ENCODE measurements around the gene IFNG. TPM values are rescaled to one million over a fixed set of nuclear protein-coding genes. Genes with fewer than 3 reads are reported as not detected.

The IFNG gene
- total RNA-seq, 4 donors from 2014 or later, result not detected

DNA sequence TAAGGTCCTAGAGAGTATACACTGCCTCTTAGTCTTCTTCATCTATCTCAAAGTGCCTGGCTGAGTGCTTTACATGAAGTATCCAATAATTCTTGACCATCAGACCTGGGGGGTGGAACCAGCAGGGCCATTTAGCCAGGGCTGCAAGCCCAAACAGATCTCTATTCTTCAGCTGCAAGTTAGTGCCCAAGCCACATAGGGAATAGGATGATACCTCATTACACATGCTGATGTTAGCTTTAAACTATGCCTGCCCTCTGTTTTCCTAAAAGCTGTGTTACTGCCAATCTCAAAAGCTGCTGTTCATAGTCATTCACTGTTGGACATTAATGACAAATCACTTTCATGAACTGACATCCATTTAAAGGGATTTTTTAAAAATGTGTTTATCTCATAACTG is 16.7 kb upstream of the IFNG start:
- TF ChIP-seq, protein P1, sequence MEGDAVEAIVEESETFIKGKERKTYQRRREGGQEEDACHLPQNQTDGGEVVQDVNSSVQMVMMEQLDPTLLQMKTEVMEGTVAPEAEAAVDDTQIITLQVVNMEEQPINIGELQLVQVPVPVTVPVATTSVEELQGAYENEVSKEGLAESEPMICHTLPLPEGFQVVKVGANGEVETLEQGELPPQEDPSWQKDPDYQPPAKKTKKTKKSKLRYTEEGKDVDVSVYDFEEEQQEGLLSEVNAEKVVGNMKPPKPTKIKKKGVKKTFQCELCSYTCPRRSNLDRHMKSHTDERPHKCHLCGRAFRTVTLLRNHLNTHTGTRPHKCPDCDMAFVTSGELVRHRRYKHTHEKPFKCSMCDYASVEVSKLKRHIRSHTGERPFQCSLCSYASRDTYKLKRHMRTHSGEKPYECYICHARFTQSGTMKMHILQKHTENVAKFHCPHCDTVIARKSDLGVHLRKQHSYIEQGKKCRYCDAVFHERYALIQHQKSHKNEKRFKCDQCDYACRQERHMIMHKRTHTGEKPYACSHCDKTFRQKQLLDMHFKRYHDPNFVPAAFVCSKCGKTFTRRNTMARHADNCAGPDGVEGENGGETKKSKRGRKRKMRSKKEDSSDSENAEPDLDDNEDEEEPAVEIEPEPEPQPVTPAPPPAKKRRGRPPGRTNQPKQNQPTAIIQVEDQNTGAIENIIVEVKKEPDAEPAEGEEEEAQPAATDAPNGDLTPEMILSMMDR (IDR thresholded peaks at IDR 0.05; ENCODE audit: low read depth), result no peak

DNA sequence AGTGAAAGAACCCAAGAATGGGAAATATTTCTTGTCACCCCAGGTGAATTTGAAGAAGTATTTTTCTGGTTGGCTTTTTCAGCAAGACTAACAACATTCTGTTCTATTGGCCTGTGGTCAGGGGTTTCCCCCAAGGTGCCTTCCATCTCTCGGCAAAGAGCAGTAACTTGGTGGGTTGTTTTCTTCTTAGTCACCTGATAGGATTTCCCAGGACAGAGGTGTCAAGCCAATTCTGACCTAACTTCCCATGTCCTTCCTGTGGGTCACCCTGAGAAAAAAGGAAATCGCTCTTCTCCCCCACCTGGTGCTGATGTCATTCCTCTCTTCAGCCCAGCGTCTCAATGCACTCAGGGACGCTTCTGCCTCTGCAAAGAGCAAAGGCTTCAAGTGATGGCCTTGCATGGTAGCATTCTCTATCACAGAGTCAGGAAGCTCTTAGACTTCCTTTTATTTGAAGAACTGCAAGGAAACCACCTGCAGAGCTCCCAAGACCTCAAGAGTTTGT is 16.1 kb upstream of the IFNG start:
- TF ChIP-seq, protein P1 (IDR thresholded peaks at IDR 0.05; ENCODE audit: low read depth), result no peak

DNA sequence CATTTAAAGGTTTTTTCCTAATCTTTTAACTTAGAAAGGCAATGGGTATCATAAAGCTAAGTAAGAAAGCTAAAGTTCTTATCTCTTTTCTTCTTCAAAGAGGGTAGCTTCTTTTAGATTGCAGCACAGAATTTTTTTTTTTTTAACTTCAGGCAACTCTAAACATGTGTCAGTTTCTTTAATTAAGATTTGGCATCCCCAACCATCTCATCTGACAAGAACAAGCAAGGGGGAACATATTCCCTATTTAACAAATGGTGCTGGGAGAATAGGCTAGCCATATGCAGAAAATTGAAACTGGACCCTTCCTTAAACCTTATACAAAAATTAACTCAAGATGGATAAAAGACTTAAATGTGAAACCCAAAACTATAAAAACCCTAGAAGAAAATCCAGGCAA is 14.3 kb upstream of the IFNG start:
- TF ChIP-seq, protein P1 (IDR thresholded peaks at IDR 0.05; ENCODE audit: low read depth), result no peak

DNA sequence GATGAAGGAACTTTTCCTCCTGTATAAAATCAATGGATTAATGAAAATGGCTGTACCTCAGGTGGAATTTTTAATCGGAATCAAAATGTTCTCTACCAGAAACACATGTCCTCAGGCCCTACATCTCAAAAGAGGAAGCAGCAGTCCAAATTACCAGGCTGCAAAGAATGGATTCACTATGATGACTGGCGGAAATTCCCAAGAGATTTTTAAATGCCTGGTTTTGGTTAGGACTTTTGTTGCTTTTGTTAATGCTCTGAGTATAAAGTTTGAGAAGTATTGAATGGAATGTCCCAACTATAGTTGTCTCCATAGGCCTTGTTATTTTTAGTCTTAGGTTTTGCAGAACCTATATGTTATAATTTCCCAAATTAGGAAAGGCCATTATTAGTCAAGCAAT is 11.2 kb upstream of the IFNG start:
- TF ChIP-seq, protein P1 (IDR thresholded peaks at IDR 0.05; ENCODE audit: low read depth), result no peak

DNA sequence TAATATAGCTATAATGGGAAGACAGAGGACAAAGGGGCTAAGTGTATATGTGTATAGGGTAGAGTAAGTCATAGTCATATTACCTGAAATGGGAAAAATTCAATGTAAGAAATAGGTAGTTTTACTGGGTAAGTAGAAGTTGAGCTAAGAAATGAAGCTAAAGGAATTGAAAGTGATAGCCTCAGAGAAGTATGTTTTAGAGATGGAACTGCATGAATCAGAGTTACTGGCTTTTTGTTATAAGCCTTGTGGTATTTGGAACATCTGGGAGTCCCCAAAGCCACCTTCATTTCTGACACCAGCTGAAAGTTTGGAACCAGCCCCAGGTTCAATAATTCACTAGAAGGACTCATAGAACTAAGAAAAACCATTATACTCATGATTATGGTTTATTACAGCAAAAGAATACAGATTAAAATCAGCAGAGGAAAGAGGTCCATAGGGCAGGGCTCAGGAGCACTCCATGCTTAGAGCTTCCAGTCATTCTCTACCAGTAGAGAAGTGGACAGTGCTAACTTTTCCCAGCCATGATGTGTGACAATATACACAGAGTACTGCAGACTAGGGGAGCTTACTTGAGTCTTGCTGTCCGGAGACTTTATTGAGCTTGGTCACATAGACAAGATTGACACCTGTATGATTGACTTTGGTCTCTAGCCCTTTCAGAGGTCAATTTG is 9.8 kb upstream of the IFNG start:
- TF ChIP-seq, protein P1 (IDR thresholded peaks at IDR 0.05; ENCODE audit: low read depth), result no peak

DNA sequence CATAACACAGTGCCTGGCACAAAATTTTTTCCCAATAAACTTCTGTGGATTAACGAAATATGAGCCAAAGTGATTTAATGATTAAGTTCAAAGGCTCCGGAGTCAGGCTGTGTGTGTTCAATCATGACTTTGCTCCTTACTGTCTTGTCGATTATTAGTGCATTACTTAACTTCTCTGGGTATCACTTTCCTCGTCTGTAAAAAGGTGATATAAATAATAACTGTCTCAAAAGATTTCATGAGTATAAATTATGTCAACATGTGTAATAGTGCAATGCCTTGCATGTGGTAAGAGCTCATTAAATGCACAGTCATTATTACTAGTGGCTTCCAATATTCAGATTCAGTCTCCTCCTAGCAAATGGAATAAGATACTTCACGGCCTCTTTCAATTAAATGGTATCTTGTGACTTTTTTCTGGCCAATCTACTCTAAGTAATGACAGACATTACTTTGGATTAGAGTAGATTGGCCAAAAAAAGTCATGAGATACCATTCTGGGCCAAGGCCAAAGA is 6.8 kb upstream of the IFNG start:
- TF ChIP-seq, protein P1 (IDR thresholded peaks at IDR 0.05; ENCODE audit: low read depth), result no peak

DNA sequence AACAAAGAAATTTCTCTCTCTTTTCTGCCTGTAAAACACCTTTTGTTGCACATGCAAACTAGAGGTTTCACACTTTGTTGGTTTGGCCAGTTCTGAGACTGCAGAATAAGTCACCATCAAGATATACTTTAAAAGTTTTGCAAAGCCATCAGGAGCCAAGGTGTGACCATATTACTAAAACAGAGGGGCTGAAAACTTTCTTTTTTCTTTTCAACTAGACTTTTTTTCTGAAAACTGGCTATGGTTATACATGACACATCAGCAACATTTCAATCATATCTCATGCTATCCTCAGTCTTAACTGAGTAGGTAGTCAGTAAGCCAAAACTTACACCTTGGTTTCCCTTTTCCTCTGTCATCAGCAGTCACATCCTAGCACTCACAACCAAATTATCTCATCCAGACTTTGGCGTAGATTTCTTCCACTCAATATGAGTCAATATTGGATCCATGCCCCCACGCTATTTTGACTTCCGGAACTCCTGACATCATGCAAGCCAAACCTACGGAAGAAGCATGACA is 4.1 kb upstream of the IFNG start:
- TF ChIP-seq, protein P1 (IDR thresholded peaks at IDR 0.05; ENCODE audit: low read depth), result no peak

All from subcutaneous adipose tissue (tissue), 4 donors.